HG03354 (cell line): ENCODE results near the gene ZNF534.
"Not testable (repeated sequence)": the region's sequence is repeated elsewhere in the genome, so short reads cannot be mapped to it uniquely, and the experiment has no call there.

Experiments used
- ATAC-seq: cut with Tn5 transposase; IDR thresholded peaks from one replicate; pipeline ENCODE4 v1.9.1; 2021; ENCODE audit warnings: mild to moderate bottlenecking; ENCODE audit not compliant: unreplicated experiment, poor library complexity, severe bottlenecking

ZNF534 gene

DNA sequence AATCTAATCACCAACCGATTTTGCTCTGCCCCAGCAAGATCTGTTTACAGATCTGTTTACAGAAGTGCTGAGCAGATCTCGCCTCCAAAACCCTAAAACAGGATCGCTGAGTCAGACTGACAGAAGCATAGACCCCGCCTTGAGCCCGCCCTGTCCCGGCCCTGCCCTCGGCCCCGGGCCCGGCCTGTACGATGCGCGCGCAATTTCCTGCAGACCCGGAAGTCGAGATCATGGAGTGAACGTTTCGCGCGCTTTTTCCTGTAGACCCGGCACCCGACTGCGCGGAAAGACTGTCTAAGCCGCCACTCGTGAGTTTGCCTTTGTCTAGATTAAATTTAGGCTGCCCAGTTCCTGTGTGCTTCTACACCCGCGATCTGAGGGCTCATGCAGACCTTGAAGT, at the start of gene ZNF534:
TSS of gene ZNF534 (plus strand) at position 212 of the 400 bp plus-strand sequence. CDS start 2,327 bp downstream, outside the sequence.
- ATAC-seq, result no peak

DNA sequence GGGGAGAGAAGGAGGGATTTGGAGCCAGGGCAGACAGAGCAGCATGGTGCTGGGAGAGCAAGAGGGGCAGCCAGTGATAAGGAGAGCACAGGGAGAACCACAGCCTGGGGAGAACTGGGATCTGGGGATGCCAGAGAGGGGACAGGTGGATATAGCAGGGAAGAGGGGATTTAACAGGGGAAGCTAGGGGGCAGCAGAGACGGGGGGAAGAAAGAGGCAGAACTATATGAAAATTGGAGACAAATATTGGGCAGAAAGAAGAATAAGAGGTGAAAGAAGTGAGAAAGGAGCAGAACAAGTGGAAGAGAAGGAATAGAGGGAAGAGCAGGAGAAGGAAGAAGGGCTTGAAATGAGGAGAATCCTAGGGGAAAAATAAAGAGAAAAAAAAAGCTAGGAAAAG, 37.8 kb upstream of the ZNF534 start:
- ATAC-seq, result no peak

DNA sequence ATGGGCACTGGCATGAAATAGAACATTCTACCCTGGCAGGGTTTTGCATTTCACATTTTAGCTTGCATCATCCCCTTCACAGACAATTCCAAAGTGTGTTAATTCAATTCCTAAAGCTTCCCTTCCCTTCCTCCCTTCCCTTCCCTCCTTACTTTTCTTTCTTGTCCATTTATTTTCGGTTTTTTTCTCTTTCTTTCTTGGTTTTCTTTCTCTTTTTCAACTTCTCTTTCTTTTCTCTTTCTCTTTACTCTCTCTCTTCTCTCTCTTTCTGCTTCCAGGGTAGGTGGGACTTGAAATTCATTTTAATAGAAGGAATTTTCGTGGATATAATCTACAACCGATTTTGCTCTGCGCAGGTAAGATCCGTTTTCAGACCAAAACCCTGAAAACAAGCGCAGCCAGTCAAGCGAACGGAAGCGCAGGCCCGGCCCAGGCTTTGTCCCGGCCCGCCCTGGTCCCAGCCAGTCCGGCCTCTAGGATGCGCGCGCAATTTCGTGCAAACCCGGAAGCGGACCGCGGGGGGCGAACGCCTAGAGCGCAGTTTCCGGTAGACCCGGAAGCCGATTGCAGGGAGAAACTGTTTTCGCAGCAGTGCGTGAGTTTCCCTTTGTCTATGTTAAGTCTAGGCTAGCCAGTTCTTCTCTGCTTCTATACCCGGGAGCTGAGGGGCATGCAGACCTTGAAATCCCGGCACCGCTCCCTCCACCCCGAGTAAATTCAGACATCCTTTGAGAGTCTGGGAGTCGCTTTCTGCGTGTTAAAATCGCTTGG, 31.5 kb upstream of the ZNF534 start, which contains the start of gene ZNF528:
TSS of gene ZNF528 (plus strand) at position 540 of the 771 bp plus-strand sequence. CDS start 4,165 bp downstream, outside the sequence.
- ATAC-seq, result peak; percentile 92

DNA sequence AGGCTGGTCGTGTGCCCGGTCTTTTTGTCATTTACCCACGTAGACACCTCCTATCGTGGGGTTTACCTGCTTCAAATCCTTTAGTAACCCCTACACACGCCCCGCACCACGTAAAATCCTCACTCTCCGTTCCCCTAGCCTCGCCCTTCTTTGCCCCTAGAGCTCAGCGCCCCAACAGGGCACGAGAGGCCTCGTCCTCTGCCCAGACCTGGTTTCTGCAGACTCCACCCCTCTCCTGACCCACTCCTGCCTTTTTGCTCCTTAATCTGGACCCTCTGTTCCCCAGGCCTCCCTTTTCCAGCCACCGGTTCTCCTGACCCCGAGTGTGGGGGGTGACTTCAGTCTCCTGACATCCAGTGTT, 30.9 kb upstream of the ZNF534 start:
- peak; percentile 28 for ATAC-seq

DNA sequence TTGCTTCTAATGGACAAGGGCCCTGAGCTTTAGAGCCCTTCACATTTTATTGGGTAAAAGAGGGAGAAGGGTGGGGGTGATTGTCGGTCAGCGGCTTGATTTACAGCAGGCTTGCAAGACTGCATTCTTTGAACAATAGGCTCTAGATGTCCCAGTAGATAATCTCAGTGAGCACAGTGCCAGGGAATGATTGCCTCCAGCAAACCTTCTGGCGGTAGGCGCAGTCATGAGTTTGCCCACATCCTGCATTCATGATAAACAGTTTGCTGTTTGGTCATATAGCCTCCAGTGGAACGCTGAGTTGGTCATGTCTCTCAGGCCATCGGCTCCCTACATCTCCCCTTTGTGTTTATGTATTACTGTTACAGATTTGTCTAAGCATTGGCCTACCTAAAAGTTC, 18.7 kb upstream of the ZNF534 start:
- ATAC-seq, result no peak

DNA sequence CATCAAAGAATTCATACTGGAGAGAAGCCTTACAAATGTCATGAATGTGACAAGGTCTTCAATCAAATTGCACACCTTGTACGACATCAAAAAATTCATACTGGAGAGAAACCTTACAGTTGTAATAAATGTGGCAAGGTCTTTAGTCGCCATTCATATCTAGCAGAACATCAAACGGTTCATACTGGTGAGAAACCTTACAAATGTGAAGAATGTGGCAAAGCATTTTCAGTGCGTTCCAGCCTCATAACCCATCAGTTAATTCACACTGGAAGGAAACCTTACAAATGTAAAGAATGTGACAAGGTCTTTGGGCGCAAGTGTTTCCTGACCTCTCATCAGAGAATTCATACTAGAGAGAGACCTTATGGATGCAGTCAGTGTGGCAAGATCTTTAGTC, 13.2 kb upstream of the ZNF534 start:
- ATAC-seq, result no peak

GRCh38 chr19:52442179-52442578, 13.2 kb downstream of the ZNF534 start:
- no peak for ATAC-seq

DNA sequence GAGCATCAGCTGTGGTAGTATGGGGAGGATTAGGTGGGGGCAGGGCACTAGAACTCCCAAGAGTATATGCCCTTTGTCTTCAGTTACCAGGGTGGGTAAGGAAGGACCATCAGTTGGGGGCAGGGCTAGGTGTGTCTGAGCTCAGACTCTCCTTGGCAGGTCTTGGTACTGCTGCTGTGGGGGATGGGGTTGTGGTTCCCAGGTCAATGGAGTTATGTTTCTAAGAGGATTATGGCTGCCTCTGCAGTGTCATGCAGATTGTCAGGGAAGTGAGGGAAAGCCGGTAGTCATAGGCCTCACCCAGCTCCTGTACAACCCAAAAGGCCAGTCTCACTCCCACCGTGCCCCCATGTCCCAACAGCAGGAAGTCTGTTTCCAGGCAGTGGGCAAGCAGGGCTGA, 15.6 kb downstream of the ZNF534 start:
- no peak for ATAC-seq

- no peak for ATAC-seq
Measured at GRCh38 chr19:52451241-52451640, 22.3 kb downstream of the ZNF534 start.

- no peak for ATAC-seq
Measured at GRCh38 chr19:52453324-52454094, 24.6 kb downstream of the ZNF534 start, which contains the start of gene ZNF578. TSS of gene ZNF578 (plus strand) at chr19:52453553. CDS start at chr19:52501846, 48,293 bp downstream.

GRCh38 chr19:52464798-52465470, 36.0 kb downstream of the ZNF534 start:
- no peak for ATAC-seq

- no peak for ATAC-seq
Measured at GRCh38 chr19:52473655-52474350, 44.9 kb downstream of the ZNF534 start.

GRCh38 chr19:52474351-52475127, 45.6 kb downstream of the ZNF534 start:
- ATAC-seq, result no peak

- not testable (repeated sequence) for ATAC-seq
Measured at GRCh38 chr19:52484111-52484743, 55.3 kb downstream of the ZNF534 start.

GRCh38 chr19:52485064-52485463, 56.1 kb downstream of the ZNF534 start:
- ATAC-seq, result not testable (repeated sequence)

DNA sequence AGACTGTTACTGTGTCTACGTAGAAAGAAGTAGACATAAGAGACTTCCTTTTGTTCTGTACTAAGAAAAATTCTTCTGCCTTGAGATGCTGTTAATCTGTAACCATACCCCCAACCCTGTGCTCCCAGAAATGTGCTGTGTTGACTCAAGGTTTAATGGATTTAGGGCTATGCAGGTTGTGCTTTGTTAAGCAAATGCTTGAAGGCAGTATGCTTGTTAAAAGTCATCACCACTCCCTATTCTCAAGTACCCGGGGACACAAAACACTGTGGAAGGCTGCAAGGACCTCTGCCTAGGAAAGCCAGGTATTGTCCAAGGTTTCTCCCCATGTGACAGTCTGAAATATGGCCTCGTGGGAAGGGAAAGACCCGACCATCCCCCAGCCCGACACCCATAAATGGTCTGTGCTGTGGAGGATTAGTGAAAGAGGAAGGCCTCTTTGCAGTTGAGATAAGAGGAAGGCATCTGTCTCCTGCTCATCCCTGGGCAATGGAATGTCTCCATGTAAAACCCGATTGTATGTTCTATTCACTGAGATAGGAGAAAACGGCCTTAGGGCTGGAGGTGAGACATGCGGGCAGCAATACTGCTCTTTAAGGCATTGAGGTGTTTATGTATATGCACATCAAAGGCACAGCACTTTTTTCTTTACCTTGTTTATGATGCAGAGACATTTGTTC, 56.8 kb downstream of the ZNF534 start:
- ATAC-seq, result not testable (repeated sequence)

- no peak for ATAC-seq
Measured at GRCh38 chr19:52492201-52492993, 63.4 kb downstream of the ZNF534 start.
